Measurements from ENCODE around the gene RGS6.

RGS6 gene

GRCh38 chr14:72243309-72244293 is 311.4 kb downstream of the RGS6 start:
- DNase-seq (ENCODE audit: low read depth), result no peak

GRCh38 chr14:72247896-72248465 is 315.8 kb downstream of the RGS6 start:
- no peak for DNase-seq (ENCODE audit: low read depth)

GRCh38 chr14:72253503-72253902 is 321.3 kb downstream of the RGS6 start:
- no peak for DNase-seq (ENCODE audit: low read depth)

GRCh38 chr14:72254202-72254936 is 322.1 kb downstream of the RGS6 start:
- no peak for DNase-seq (ENCODE audit: low read depth)

- no peak for DNase-seq (ENCODE audit: low read depth)
These were observed 322.8 kb downstream of the RGS6 start for GRCh38 chr14:72254937-72255472.

GRCh38 chr14:72256055-72256454 is 323.8 kb downstream of the RGS6 start:
- no peak for DNase-seq (ENCODE audit: low read depth)

GRCh38 chr14:72261068-72261467 is 328.8 kb downstream of the RGS6 start:
- no peak for DNase-seq (ENCODE audit: low read depth)

GRCh38 chr14:72262771-72263170 is 330.5 kb downstream of the RGS6 start:
- DNase-seq (ENCODE audit: low read depth), result no peak

- DNase-seq (ENCODE audit: low read depth), result no peak
These were observed 332.5 kb downstream of the RGS6 start for GRCh38 chr14:72264716-72265115.

- DNase-seq (ENCODE audit: low read depth), result no peak
These were observed 338.0 kb downstream of the RGS6 start for GRCh38 chr14:72270147-72270727.

- no peak for DNase-seq (ENCODE audit: low read depth)
These were observed 338.5 kb downstream of the RGS6 start for GRCh38 chr14:72270749-72271148.

GRCh38 chr14:72275242-72275641 is 343.0 kb downstream of the RGS6 start:
- DNase-seq (ENCODE audit: low read depth), result no peak

- no peak for DNase-seq (ENCODE audit: low read depth)
These were observed 346.1 kb downstream of the RGS6 start for GRCh38 chr14:72278316-72278715.

- no peak for DNase-seq (ENCODE audit: low read depth)
These were observed 351.9 kb downstream of the RGS6 start for GRCh38 chr14:72284176-72284575.

- no peak for DNase-seq (ENCODE audit: low read depth)
These were observed 358.0 kb downstream of the RGS6 start for GRCh38 chr14:72290241-72290640.

GRCh38 chr14:72291908-72292688 is 359.9 kb downstream of the RGS6 start:
- DNase-seq (ENCODE audit: low read depth), result peak; percentile 1

GRCh38 chr14:72292689-72293024 is 360.4 kb downstream of the RGS6 start:
- no peak for DNase-seq (ENCODE audit: low read depth)

GRCh38 chr14:72301352-72301751 is 369.1 kb downstream of the RGS6 start:
- DNase-seq (ENCODE audit: low read depth), result no peak

GRCh38 chr14:72303930-72304329 is 371.7 kb downstream of the RGS6 start:
- DNase-seq (ENCODE audit: low read depth), result no peak

GRCh38 chr14:72305561-72305960 is 373.3 kb downstream of the RGS6 start:
- no peak for DNase-seq (ENCODE audit: low read depth)

GRCh38 chr14:72308967-72309485 is 376.8 kb downstream of the RGS6 start:
- DNase-seq (ENCODE audit: low read depth), result no peak
